ENCODE measurements around the gene INVS.
"Not testable (repeated sequence)": the region's sequence is repeated elsewhere in the genome, so short reads cannot be mapped to it uniquely, and the experiment has no call there.

The INVS gene

GRCh38 chr9:100090880-100091279, 8.2 kb upstream of the INVS start:
- ATAC-seq (ENCODE audit: insufficient read depth, low read depth) (no peak), DNase-seq (no peak)
- H3K27ac ChIP-seq (ENCODE audit: low read length) = no peak overlapping the region
- no peak overlapping the region for H3K4me3 ChIP-seq (ENCODE audit: low read depth in 1 of 2, low read length in 2 of 2)
- H2AFZ ChIP-seq (ENCODE audit: low read depth, low read length) = no peak overlapping the region
- H3K9ac ChIP-seq (ENCODE audit: low read depth, low read length) = no peak overlapping the region
- no peak for TF ChIP-seq EZH2 (IDR thresholded peaks at IDR 0.05; ENCODE audit: borderline replicate concordance, low read depth, low read length, severe bottlenecking)
- no peaks in the 10 kb centered on the region for H3K36me3 ChIP-seq (ENCODE audit: insufficient read depth, low read length)
- no peak overlapping the region for H3K4me2 ChIP-seq (ENCODE audit: insufficient read depth, low read length)
- H3K9me3 ChIP-seq (ENCODE audit: insufficient read depth, low read length, severe bottlenecking) = no peaks in the 10 kb centered on the region
- H3K79me2 ChIP-seq (ENCODE audit: insufficient read depth, low read length) = peaks cover 87% of the 10 kb centered on the region
- no peaks in the 10 kb centered on the region for H3K27me3 ChIP-seq (ENCODE audit: insufficient read depth, low read length, poor library complexity)
- H3K4me1 ChIP-seq (ENCODE audit: insufficient read depth, low read length) = peaks cover 5% of the 10 kb centered on the region; the same call in 1 of the 2 replicates
- peaks cover 18% of the 10 kb centered on the region; the same call in 1 of the 2 replicates for H4K20me1 ChIP-seq (ENCODE audit: insufficient read depth, low read length)

GRCh38 chr9:100091650-100092049, 7.4 kb upstream of the INVS start:
- DNase-seq (no peak), ATAC-seq (ENCODE audit: insufficient read depth, low read depth) (no peak)
- TF ChIP-seq, protein P1, sequence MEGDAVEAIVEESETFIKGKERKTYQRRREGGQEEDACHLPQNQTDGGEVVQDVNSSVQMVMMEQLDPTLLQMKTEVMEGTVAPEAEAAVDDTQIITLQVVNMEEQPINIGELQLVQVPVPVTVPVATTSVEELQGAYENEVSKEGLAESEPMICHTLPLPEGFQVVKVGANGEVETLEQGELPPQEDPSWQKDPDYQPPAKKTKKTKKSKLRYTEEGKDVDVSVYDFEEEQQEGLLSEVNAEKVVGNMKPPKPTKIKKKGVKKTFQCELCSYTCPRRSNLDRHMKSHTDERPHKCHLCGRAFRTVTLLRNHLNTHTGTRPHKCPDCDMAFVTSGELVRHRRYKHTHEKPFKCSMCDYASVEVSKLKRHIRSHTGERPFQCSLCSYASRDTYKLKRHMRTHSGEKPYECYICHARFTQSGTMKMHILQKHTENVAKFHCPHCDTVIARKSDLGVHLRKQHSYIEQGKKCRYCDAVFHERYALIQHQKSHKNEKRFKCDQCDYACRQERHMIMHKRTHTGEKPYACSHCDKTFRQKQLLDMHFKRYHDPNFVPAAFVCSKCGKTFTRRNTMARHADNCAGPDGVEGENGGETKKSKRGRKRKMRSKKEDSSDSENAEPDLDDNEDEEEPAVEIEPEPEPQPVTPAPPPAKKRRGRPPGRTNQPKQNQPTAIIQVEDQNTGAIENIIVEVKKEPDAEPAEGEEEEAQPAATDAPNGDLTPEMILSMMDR (IDR thresholded peaks at IDR 0.05; ENCODE audit: borderline replicate concordance, extremely low read depth, low read length, poor library complexity, severe bottlenecking) = no peak
- no peak for TF ChIP-seq EZH2 (IDR thresholded peaks at IDR 0.05; ENCODE audit: borderline replicate concordance, low read depth, low read length, severe bottlenecking)
- Histone ChIP-seq H3K4me1 (ENCODE audit: insufficient read depth, low read length) (peaks cover 9% of the 10 kb centered on the region; the same call in 1 of the 2 replicates), H4K20me1 (ENCODE audit: insufficient read depth, low read length) (peaks cover 18% of the 10 kb centered on the region; the same call in 1 of the 2 replicates), H3K79me2 (ENCODE audit: insufficient read depth, low read length) (peaks cover 88% of the 10 kb centered on the region), H3K36me3 (ENCODE audit: insufficient read depth, low read length) (no peaks in the 10 kb centered on the region), H3K4me2 (ENCODE audit: insufficient read depth, low read length) (no peak overlapping the region), H3K9me3 (ENCODE audit: insufficient read depth, low read length, severe bottlenecking) (no peaks in the 10 kb centered on the region), H3K9ac (ENCODE audit: low read depth, low read length) (no peak overlapping the region), H3K27me3 (ENCODE audit: insufficient read depth, low read length, poor library complexity) (no peaks in the 10 kb centered on the region), H3K4me3 (ENCODE audit: low read depth in 1 of 2, low read length in 2 of 2) (no peak overlapping the region), H2AFZ (ENCODE audit: low read depth, low read length) (no peak overlapping the region), H3K27ac (ENCODE audit: low read length) (no peak overlapping the region)

- H3K27ac ChIP-seq (ENCODE audit: low read length) = no peak overlapping the region
- ATAC-seq (ENCODE audit: insufficient read depth, low read depth) (no peak), DNase-seq (no peak)
- H3K79me2 ChIP-seq (ENCODE audit: insufficient read depth, low read length) = peaks cover 90% of the 10 kb centered on the region
- TF ChIP-seq, protein P1 (IDR thresholded peaks at IDR 0.05; ENCODE audit: borderline replicate concordance, extremely low read depth, low read length, poor library complexity, severe bottlenecking) = no peak
- no peaks in the 10 kb centered on the region for H3K27me3 ChIP-seq (ENCODE audit: insufficient read depth, low read length, poor library complexity)
- peaks cover 13% of the 10 kb centered on the region; the same call in 1 of the 2 replicates for H3K4me1 ChIP-seq (ENCODE audit: insufficient read depth, low read length)
- no peak overlapping the region for H2AFZ ChIP-seq (ENCODE audit: low read depth, low read length)
- H3K4me2 ChIP-seq (ENCODE audit: insufficient read depth, low read length) = no peak overlapping the region
- H3K9ac ChIP-seq (ENCODE audit: low read depth, low read length) = no peak overlapping the region
- H3K4me3 ChIP-seq (ENCODE audit: low read depth in 1 of 2, low read length in 2 of 2) = no peak overlapping the region
- no peaks in the 10 kb centered on the region for H3K36me3 ChIP-seq (ENCODE audit: insufficient read depth, low read length)
- H3K9me3 ChIP-seq (ENCODE audit: insufficient read depth, low read length, severe bottlenecking) = no peaks in the 10 kb centered on the region
- peaks cover 18% of the 10 kb centered on the region; the same call in 1 of the 2 replicates for H4K20me1 ChIP-seq (ENCODE audit: insufficient read depth, low read length)
Observed at GRCh38 chr9:100092066-100092465, 7.0 kb upstream of the INVS start.

GRCh38 chr9:100094411-100094810, 4.6 kb upstream of the INVS start:
- H3K36me3 ChIP-seq (ENCODE audit: insufficient read depth, low read length); H3K27me3 ChIP-seq (ENCODE audit: insufficient read depth, low read length, poor library complexity); H3K9ac ChIP-seq (ENCODE audit: low read depth, low read length); ATAC-seq (ENCODE audit: insufficient read depth, low read depth); DNase-seq; H3K9me3 ChIP-seq (ENCODE audit: insufficient read depth, low read length, severe bottlenecking); H3K4me3 ChIP-seq (ENCODE audit: low read depth in 1 of 2, low read length in 2 of 2); H2AFZ ChIP-seq (ENCODE audit: low read depth, low read length); H3K27ac ChIP-seq (ENCODE audit: low read length); H3K4me2 ChIP-seq (ENCODE audit: insufficient read depth, low read length): not testable (repeated sequence)
- peaks cover 18% of the 10 kb centered on the region for H3K4me1 ChIP-seq (ENCODE audit: insufficient read depth, low read length)
- H4K20me1 ChIP-seq (ENCODE audit: insufficient read depth, low read length) = peaks cover 24% of the 10 kb centered on the region
- H3K79me2 ChIP-seq (ENCODE audit: insufficient read depth, low read length) = peaks cover 88% of the 10 kb centered on the region
